ENCODE results near the gene MRTFB. TPM values are rescaled to one million over a fixed set of nuclear protein-coding genes. Genes with fewer than 3 reads are reported as not detected.

Gene MRTFB
- total and polyA plus RNA-seq, 2 donors (not counting 1 experiment from before 2014, with no cell fraction given), result 8.8 to 9.8 TPM

GRCh38 chr16:14301169-14302030 lies 230.3 kb downstream of the MRTFB start:
- DNase-seq (ENCODE audit: low read depth in 2 of 2), result no peak
- TF ChIP-seq EZH2 (IDR thresholded peaks at IDR 0.05; ENCODE audit: low read length, missing control alignments), result no peak
- no peak for TF ChIP-seq CTCF (conservative IDR thresholded peaks at IDR 0.05 in 1 of 2, IDR thresholded peaks at IDR 0.05 in 1 of 2; ENCODE audit: low read depth in 1 of 2, low read length in 2 of 2)
- no peaks in the 10 kb centered on the region for H4K20me1 ChIP-seq (ENCODE audit: control insufficient read depth, extremely low read depth, insufficient read depth, low read length)

GRCh38 chr16:14302031-14302398 lies 230.9 kb downstream of the MRTFB start:
- no peak overlapping the region for H3K4me2 ChIP-seq (ENCODE audit: extremely low read depth, insufficient read depth, low read length)
- DNase-seq (ENCODE audit: low read depth in 2 of 2), result peak; percentile 68
- H3K4me3 ChIP-seq (replicated peaks in 1 of 4; ENCODE audit: control extremely low read depth in 1 of 4, insufficient read depth in 1 of 4, low read depth in 3 of 4, low read length in 4 of 4), result peak overlapping the region; percentile 53 to 91 (median 84)
- H3K27me3 ChIP-seq (ENCODE audit: control insufficient read depth, insufficient read depth, low read length), result no peaks in the 10 kb centered on the region
- H4K20me1 ChIP-seq (ENCODE audit: control insufficient read depth, extremely low read depth, insufficient read depth, low read length), result no peaks in the 10 kb centered on the region
- H3K9me3 ChIP-seq (ENCODE audit: control insufficient read depth, insufficient read depth, low read depth, low read length), result no peaks in the 10 kb centered on the region
- peaks cover 3% of the 10 kb centered on the region for H3K4me1 ChIP-seq (ENCODE audit: control insufficient read depth, extremely low read depth, insufficient read depth, low read length)
- peak overlapping the region; percentile 74 for H3K9ac ChIP-seq (ENCODE audit: insufficient read depth, low read length)
- H2AFZ ChIP-seq (ENCODE audit: low read length), result no peak overlapping the region
- no peak for TF ChIP-seq EZH2 (IDR thresholded peaks at IDR 0.05; ENCODE audit: low read length, missing control alignments)
- no peak for TF ChIP-seq CTCF (conservative IDR thresholded peaks at IDR 0.05 in 1 of 2, IDR thresholded peaks at IDR 0.05 in 1 of 2; ENCODE audit: low read depth in 1 of 2, low read length in 2 of 2)
- peaks cover 46% of the 10 kb centered on the region for H3K79me2 ChIP-seq (ENCODE audit: control insufficient read depth, insufficient read depth, low read length)
- peak overlapping the region; percentile 58 for H3K27ac ChIP-seq (ENCODE audit: insufficient read depth, low read length)
- no peaks in the 10 kb centered on the region for H3K36me3 ChIP-seq (ENCODE audit: control insufficient read depth, insufficient read depth, low read length)

More at GRCh38 chr16:14301169-14302030, 230.3 kb downstream of the MRTFB start:
- H3K4me1 ChIP-seq (ENCODE audit: control insufficient read depth, extremely low read depth, insufficient read depth, low read length), result peaks cover 3% of the 10 kb centered on the region
- no peaks in the 10 kb centered on the region for H3K9me3 ChIP-seq (ENCODE audit: control insufficient read depth, insufficient read depth, low read depth, low read length)
- H2AFZ ChIP-seq (ENCODE audit: low read length), result peak overlapping the region; percentile 60
- peak overlapping the region; percentile 65 for H3K27ac ChIP-seq (ENCODE audit: insufficient read depth, low read length)
- H3K9ac ChIP-seq (ENCODE audit: insufficient read depth, low read length), result peak overlapping the region; percentile 55
- H3K4me3 ChIP-seq (replicated peaks in 1 of 4; ENCODE audit: control extremely low read depth in 1 of 4, insufficient read depth in 1 of 4, low read depth in 3 of 4, low read length in 4 of 4), result peak overlapping the region; percentile 38 to 63 (median 60)
- H3K36me3 ChIP-seq (ENCODE audit: control insufficient read depth, insufficient read depth, low read length), result no peaks in the 10 kb centered on the region
- no peaks in the 10 kb centered on the region for H3K27me3 ChIP-seq (ENCODE audit: control insufficient read depth, insufficient read depth, low read length)
- peaks cover 40% of the 10 kb centered on the region for H3K79me2 ChIP-seq (ENCODE audit: control insufficient read depth, insufficient read depth, low read length)
- peak overlapping the region; percentile 90 for H3K4me2 ChIP-seq (ENCODE audit: extremely low read depth, insufficient read depth, low read length)

- H3K27ac ChIP-seq (ENCODE audit: insufficient read depth, low read length), result peak overlapping the region; percentile 58
- no peak overlapping the region for H2AFZ ChIP-seq (ENCODE audit: low read length)
- H3K4me3 ChIP-seq (replicated peaks in 1 of 4; ENCODE audit: control extremely low read depth in 1 of 4, insufficient read depth in 1 of 4, low read depth in 3 of 4, low read length in 4 of 4), result peak overlapping the region; percentile 66 to 91 (median 84)
- peak overlapping the region; percentile 74 for H3K9ac ChIP-seq (ENCODE audit: insufficient read depth, low read length)
- H3K9me3 ChIP-seq (ENCODE audit: control insufficient read depth, insufficient read depth, low read depth, low read length), result no peaks in the 10 kb centered on the region
- peaks cover 9% of the 10 kb centered on the region for H3K4me1 ChIP-seq (ENCODE audit: control insufficient read depth, extremely low read depth, insufficient read depth, low read length)
- TF ChIP-seq EZH2 (IDR thresholded peaks at IDR 0.05; ENCODE audit: low read length, missing control alignments) (no peak), CTCF (conservative IDR thresholded peaks at IDR 0.05 in 1 of 2, IDR thresholded peaks at IDR 0.05 in 1 of 2; ENCODE audit: low read depth in 1 of 2, low read length in 2 of 2) (no peak)
- peak overlapping the region; percentile 21 for H3K4me2 ChIP-seq (ENCODE audit: extremely low read depth, insufficient read depth, low read length)
- peak in 1 of 2 donors; percentile 26 for DNase-seq (ENCODE audit: low read depth in 2 of 2)
- no peaks in the 10 kb centered on the region for H3K36me3 ChIP-seq (ENCODE audit: control insufficient read depth, insufficient read depth, low read length)
- H3K79me2 ChIP-seq (ENCODE audit: control insufficient read depth, insufficient read depth, low read length), result peaks cover 52% of the 10 kb centered on the region
- H3K27me3 ChIP-seq (ENCODE audit: control insufficient read depth, insufficient read depth, low read length), result no peaks in the 10 kb centered on the region
- H4K20me1 ChIP-seq (ENCODE audit: control insufficient read depth, extremely low read depth, insufficient read depth, low read length), result no peaks in the 10 kb centered on the region
These were observed 231.5 kb downstream of the MRTFB start for GRCh38 chr16:14302399-14303181.

Data from fibroblast of lung (primary cell).